GM23338 (cell line): ENCODE data around the gene EYS. TPM values are rescaled to one million over a fixed set of nuclear protein-coding genes. Genes with fewer than 3 reads are reported as not detected.
A peak's percentile ranks its signal among the peaks of the same experiment; 100 is the strongest.

Experiments
- ATAC-seq: fragments of 200-7000 bp; cut with Tn5 transposase; 3 replicates; pipeline ENCODE4 v1.9.1; 2020
- DNase-seq: peaks from one replicate; pipeline ENCODE4 v3.0.0-alpha.2; 2015; ENCODE audit warnings: low spot score
- H2AFZ ChIP-seq: fragments of 200-600 bp; sonication (generic); 2 replicates; pipeline ENCODE4 v1.8.0; 2016; ENCODE audit warnings: antibody characterized with exemption, mild to moderate bottlenecking, moderate library complexity
- H3F3A ChIP-seq: fragments of 200-600 bp; sonication (generic); replicated peaks from 2 replicates; pipeline ENCODE4 v1.8.0; 2017; ENCODE audit warnings: antibody characterized with exemption, mixed run types, low read depth
- H3K27ac ChIP-seq: fragments of 200-600 bp; sonication (generic); 2 replicates; pipeline ENCODE4 v1.6.1; 2016; ENCODE audit warnings: low read depth
- H3K27me3 ChIP-seq: fragments of 200-600 bp; sonication (generic); 2 replicates; pipeline ENCODE4 v1.8.0; 2016; ENCODE audit warnings: mild to moderate bottlenecking, mixed run types, moderate library complexity; ENCODE audit not compliant: insufficient read depth
- H3K36me3 ChIP-seq: fragments of 200-600 bp; sonication (generic); 2 replicates; pipeline ENCODE4 v1.8.0; 2016; ENCODE audit warnings: mild to moderate bottlenecking; ENCODE audit not compliant: insufficient read depth
- H3K4me1 ChIP-seq: fragments of 200-600 bp; sonication (generic); 2 replicates; pipeline ENCODE4 v1.8.0; 2016; ENCODE audit warnings: mild to moderate bottlenecking, moderate library complexity; ENCODE audit not compliant: insufficient read depth
- H3K4me2 ChIP-seq: fragments of 200-600 bp; sonication (generic); 2 replicates; pipeline ENCODE4 v1.7.1; 2017; ENCODE audit warnings: mixed run types
- H3K4me3 ChIP-seq: fragments of 200-600 bp; sonication (generic); 2 replicates; pipeline ENCODE4 v1.6.1; 2016; ENCODE audit warnings: mixed run types
- H3K79me2 ChIP-seq: fragments of 200-600 bp; sonication (generic); replicated peaks from 2 replicates; pipeline ENCODE4 v1.8.0; 2017; ENCODE audit warnings: mild to moderate bottlenecking; ENCODE audit not compliant: insufficient read depth
- H3K9me2 ChIP-seq: fragments of 200-600 bp; sonication (generic); 2 replicates; pipeline ENCODE4 v1.8.0; 2017; ENCODE audit not compliant: insufficient read depth
- H4K20me1 ChIP-seq: fragments of 200-600 bp; sonication (generic); replicated peaks from 2 replicates; pipeline ENCODE4 v1.8.0; 2017; ENCODE audit warnings: mild to moderate bottlenecking; ENCODE audit not compliant: insufficient read depth
- H3K27ac Mint-ChIP-seq: 2 replicates; pipeline ENCODE4 v1.8.0; 2020; ENCODE audit warnings: inconsistent platforms, mild to moderate bottlenecking, moderate library complexity, mixed read lengths
- H3K27me3 Mint-ChIP-seq: 3 replicates; pipeline ENCODE4 v1.8.0; 2022; ENCODE audit warnings: low read depth, mild to moderate bottlenecking, moderate library complexity, mixed read lengths, inconsistent platforms; ENCODE audit not compliant: insufficient read depth, poor library complexity
- H3K36me3 Mint-ChIP-seq: 3 replicates; pipeline ENCODE4 v1.8.0; 2021; ENCODE audit warnings: low read depth, mild to moderate bottlenecking, inconsistent platforms, moderate library complexity, mixed read lengths
- H3K4me1 Mint-ChIP-seq: 3 replicates; pipeline ENCODE4 v1.8.0; 2020; ENCODE audit warnings: mild to moderate bottlenecking, inconsistent platforms, mixed read lengths
- H3K4me3 Mint-ChIP-seq: 3 replicates; pipeline ENCODE4 v1.8.0; 2021; ENCODE audit warnings: moderate library complexity, mild to moderate bottlenecking, inconsistent platforms, mixed read lengths
- H3K9me3 Mint-ChIP-seq: 3 replicates; pipeline ENCODE4 v1.8.0; 2020; ENCODE audit warnings: moderate library complexity, mild to moderate bottlenecking, inconsistent platforms, mixed read lengths
- CREB1 ChIP-seq: fragments of 250-450 bp; sonication (Bioruptor Pico); IDR thresholded peaks from 2 replicates; pipeline ENCODE4 v1.5.0; 2020; ENCODE audit warnings: low read depth, mild to moderate bottlenecking, moderate library complexity
- EZH2phosphoT487 ChIP-seq: fragments of 200-600 bp; sonication (generic); IDR thresholded peaks from one replicate; pipeline ENCODE4 v1.8.1; 2018; ENCODE audit warnings: antibody characterized with exemption; ENCODE audit not compliant: unreplicated experiment
- JUNB ChIP-seq: IDR thresholded peaks from one replicate; pipeline ENCODE4 v1.6.1; 2016; ENCODE audit warnings: antibody characterized with exemption; ENCODE audit not compliant: unreplicated experiment
- NANOG ChIP-seq: IDR thresholded peaks from 2 replicates; pipeline ENCODE4 v1.6.1; 2016; ENCODE audit warnings: antibody characterized with exemption, borderline replicate concordance
- POLR2AphosphoS5 ChIP-seq: IDR thresholded peaks from 2 replicates; pipeline ENCODE4 v1.6.1; 2016; ENCODE audit warnings: antibody characterized with exemption, low read depth
- STAT1 ChIP-seq: IDR thresholded peaks from one replicate; pipeline ENCODE4 v1.6.1; 2016; ENCODE audit warnings: antibody characterized with exemption; ENCODE audit not compliant: unreplicated experiment
- ZNF114 ChIP-seq: fragments of 250-450 bp; sonication (Bioruptor Pico); IDR thresholded peaks from 2 replicates; pipeline ENCODE4 v1.5.0; 2020; ENCODE audit warnings: mild to moderate bottlenecking, moderate library complexity
- ZNF331 ChIP-seq: fragments of 250-450 bp; sonication (Bioruptor Pico); IDR thresholded peaks from 2 replicates; pipeline ENCODE4 v1.5.0; 2020; ENCODE audit warnings: low read depth, mild to moderate bottlenecking, moderate library complexity
- polyA plus RNA-seq: library from polyadenylated mRNA; unstranded; fragments of >200 nt; fragmentation: Nextera tagmentation; extraction: Ambion mirVana; gene quantifications from 2 replicates; pipeline ENCODE4 v1.2.1, GENCODE V29; 2016
- total RNA-seq: library from RNA; depleted of rRNA; stranded (reverse); fragments of >200 nt; shearing (Covaris generic); gene quantifications from 2 replicates; pipeline ENCODE4 v1.2.3, GENCODE V29; 2014
- TF ChIP-seq, protein P1 (sequence below): IDR thresholded peaks from one replicate; pipeline ENCODE4 v1.6.1; 2018; ENCODE audit warnings: antibody characterized with exemption; ENCODE audit not compliant: unreplicated experiment
- TF ChIP-seq, protein P2 (sequence below), 2 experiments: fragments of 200-600 bp in 1 of 2; sonication (generic) in 1 of 2; conservative IDR thresholded peaks; 2 replicates each; pipeline versions ENCODE4 v1.5.1 to v1.6.1; 2016 to 2017; ENCODE audit warnings: antibody characterized with exemption in 2 of 2, low read depth in 2 of 2, mild to moderate bottlenecking in 2 of 2, moderate library complexity in 1 of 2
- TF ChIP-seq, protein P3 (sequence below): IDR thresholded peaks from 2 replicates; pipeline ENCODE4 v1.6.1; 2016; ENCODE audit warnings: antibody characterized with exemption

Gene EYS
- total and polyA plus RNA-seq, 2 experiments from 2014 or later = 0.38 to 0.52 TPM

DNA sequence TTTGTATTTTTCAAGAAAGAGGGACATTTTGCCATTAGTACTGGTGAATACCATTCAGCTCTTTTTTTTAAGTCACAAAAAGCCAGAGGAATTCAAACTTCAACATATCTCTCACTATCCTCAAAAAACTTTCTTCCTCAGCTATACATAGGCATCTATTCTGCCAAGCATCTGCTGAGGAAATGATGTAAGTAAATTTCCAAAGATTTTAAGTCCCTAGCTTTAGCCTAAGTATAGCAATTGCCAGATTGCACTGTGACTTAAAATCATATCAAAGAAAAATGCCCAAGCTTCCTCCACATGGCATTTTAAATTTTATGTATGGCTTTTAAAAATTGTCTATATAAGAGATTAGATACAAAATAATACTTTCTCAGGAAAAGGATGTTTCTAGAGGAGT lies 237.4 kb downstream of the EYS start (continued):
- TF ChIP-seq ZNF114 (CRISPR knock-in tag) = no peak
- no peak for TF ChIP-seq NANOG
- no peak for TF ChIP-seq POLR2AphosphoS5

DNA sequence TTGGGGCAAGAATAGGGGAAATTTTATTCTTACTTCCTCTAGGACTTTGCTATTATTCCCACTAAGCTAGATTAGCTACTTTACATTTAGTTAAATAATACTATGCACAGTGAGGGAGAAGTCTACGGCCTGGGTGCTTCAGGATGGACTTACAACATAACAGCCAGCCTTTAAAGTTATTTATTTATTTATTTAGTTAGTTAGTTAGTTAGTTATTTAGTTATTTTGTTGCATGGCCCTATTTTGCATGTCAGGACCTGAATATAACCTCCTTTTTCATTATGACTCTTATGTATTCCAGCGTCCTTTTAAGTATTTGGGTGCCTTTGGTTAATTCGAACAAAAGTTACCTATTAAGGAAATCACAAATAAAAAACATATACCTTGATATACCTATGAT lies 238.7 kb downstream of the EYS start:
- no peak for ATAC-seq
- no peaks in the 10 kb centered on the region for H4K20me1 ChIP-seq

DNA sequence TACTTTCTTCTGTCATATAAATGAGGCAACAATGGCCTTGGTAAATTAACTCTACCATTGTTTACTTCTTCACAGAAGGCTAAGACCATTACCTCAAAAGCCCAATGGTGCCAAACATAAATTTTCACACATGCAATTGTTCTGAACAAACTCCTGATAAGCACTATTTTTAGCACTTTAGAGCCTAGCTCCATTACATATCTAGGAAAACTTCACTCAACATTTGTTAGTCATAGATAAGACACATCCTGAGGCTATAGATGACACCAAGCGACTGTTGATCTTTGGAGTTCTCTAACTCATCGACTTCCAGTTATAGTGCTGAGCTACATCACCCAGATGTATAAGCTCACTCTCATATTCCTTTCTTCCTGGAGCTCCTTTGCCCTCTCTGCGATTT lies 245.9 kb downstream of the EYS start:
- H3K79me2 ChIP-seq = no peaks in the 10 kb centered on the region
- no peak overlapping the region for H3K27ac ChIP-seq
- ATAC-seq (no peak), DNase-seq (no peak)
- no peak overlapping the region for H3K4me3 ChIP-seq
- H3K4me1 ChIP-seq = no peaks in the 10 kb centered on the region
- H3K36me3 ChIP-seq = no peaks in the 10 kb centered on the region
- Mint-ChIP-seq H3K4me1 (no peaks in the 10 kb centered on the region), H3K9me3 (peaks cover 15% of the 10 kb centered on the region), H3K36me3 (no peaks in the 10 kb centered on the region), H3K27ac (no peak overlapping the region), H3K27me3 (no peaks in the 10 kb centered on the region), H3K4me3 (no peak overlapping the region)
- no peaks in the 10 kb centered on the region for H3F3A ChIP-seq
- no peaks in the 10 kb centered on the region for H3K27me3 ChIP-seq
- H2AFZ ChIP-seq = peak overlapping the region; percentile 41; the same call in 1 of the 2 replicates
- no peaks in the 10 kb centered on the region for H4K20me1 ChIP-seq
- H3K4me2 ChIP-seq = no peak overlapping the region
- no peaks in the 10 kb centered on the region for H3K9me2 ChIP-seq
- TF ChIP-seq, protein P1, sequence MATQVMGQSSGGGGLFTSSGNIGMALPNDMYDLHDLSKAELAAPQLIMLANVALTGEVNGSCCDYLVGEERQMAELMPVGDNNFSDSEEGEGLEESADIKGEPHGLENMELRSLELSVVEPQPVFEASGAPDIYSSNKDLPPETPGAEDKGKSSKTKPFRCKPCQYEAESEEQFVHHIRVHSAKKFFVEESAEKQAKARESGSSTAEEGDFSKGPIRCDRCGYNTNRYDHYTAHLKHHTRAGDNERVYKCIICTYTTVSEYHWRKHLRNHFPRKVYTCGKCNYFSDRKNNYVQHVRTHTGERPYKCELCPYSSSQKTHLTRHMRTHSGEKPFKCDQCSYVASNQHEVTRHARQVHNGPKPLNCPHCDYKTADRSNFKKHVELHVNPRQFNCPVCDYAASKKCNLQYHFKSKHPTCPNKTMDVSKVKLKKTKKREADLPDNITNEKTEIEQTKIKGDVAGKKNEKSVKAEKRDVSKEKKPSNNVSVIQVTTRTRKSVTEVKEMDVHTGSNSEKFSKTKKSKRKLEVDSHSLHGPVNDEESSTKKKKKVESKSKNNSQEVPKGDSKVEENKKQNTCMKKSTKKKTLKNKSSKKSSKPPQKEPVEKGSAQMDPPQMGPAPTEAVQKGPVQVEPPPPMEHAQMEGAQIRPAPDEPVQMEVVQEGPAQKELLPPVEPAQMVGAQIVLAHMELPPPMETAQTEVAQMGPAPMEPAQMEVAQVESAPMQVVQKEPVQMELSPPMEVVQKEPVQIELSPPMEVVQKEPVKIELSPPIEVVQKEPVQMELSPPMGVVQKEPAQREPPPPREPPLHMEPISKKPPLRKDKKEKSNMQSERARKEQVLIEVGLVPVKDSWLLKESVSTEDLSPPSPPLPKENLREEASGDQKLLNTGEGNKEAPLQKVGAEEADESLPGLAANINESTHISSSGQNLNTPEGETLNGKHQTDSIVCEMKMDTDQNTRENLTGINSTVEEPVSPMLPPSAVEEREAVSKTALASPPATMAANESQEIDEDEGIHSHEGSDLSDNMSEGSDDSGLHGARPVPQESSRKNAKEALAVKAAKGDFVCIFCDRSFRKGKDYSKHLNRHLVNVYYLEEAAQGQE = no peak
- no peak for TF ChIP-seq JUNB
- TF ChIP-seq ZNF114 (CRISPR knock-in tag) = no peak
- no peak for TF ChIP-seq CREB1 (CRISPR knock-in tag)
- TF ChIP-seq, protein P2, sequence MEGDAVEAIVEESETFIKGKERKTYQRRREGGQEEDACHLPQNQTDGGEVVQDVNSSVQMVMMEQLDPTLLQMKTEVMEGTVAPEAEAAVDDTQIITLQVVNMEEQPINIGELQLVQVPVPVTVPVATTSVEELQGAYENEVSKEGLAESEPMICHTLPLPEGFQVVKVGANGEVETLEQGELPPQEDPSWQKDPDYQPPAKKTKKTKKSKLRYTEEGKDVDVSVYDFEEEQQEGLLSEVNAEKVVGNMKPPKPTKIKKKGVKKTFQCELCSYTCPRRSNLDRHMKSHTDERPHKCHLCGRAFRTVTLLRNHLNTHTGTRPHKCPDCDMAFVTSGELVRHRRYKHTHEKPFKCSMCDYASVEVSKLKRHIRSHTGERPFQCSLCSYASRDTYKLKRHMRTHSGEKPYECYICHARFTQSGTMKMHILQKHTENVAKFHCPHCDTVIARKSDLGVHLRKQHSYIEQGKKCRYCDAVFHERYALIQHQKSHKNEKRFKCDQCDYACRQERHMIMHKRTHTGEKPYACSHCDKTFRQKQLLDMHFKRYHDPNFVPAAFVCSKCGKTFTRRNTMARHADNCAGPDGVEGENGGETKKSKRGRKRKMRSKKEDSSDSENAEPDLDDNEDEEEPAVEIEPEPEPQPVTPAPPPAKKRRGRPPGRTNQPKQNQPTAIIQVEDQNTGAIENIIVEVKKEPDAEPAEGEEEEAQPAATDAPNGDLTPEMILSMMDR (conservative IDR thresholded peaks at IDR 0.05; ENCODE audit: low read depth in 2 of 2) = no peak
- TF ChIP-seq STAT1 = no peak
- TF ChIP-seq ZNF331 (CRISPR knock-in tag) = no peak
- TF ChIP-seq, protein P3, sequence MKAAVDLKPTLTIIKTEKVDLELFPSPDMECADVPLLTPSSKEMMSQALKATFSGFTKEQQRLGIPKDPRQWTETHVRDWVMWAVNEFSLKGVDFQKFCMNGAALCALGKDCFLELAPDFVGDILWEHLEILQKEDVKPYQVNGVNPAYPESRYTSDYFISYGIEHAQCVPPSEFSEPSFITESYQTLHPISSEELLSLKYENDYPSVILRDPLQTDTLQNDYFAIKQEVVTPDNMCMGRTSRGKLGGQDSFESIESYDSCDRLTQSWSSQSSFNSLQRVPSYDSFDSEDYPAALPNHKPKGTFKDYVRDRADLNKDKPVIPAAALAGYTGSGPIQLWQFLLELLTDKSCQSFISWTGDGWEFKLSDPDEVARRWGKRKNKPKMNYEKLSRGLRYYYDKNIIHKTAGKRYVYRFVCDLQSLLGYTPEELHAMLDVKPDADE = no peak
- no peak for TF ChIP-seq NANOG
- no peak for TF ChIP-seq POLR2AphosphoS5
- TF ChIP-seq EZH2phosphoT487 = no peak

More for the DNA sequence above, 238.7 kb downstream of the EYS start:
- H3K27ac ChIP-seq = no peak overlapping the region
- no peak overlapping the region for H3K4me3 Mint-ChIP-seq
- no peaks in the 10 kb centered on the region for H3K36me3 Mint-ChIP-seq
- no peak for TF ChIP-seq NANOG
- TF ChIP-seq, protein P2 (conservative IDR thresholded peaks at IDR 0.05; ENCODE audit: low read depth in 2 of 2) = no peak
- H3F3A ChIP-seq = no peaks in the 10 kb centered on the region
- H3K4me2 ChIP-seq = no peak overlapping the region
- H3K27me3 ChIP-seq = no peaks in the 10 kb centered on the region
- no peaks in the 10 kb centered on the region for H3K4me1 ChIP-seq
- H2AFZ ChIP-seq = no peak overlapping the region
- no peak overlapping the region for H3K27ac Mint-ChIP-seq
- H3K4me3 ChIP-seq = no peak overlapping the region
- no peaks in the 10 kb centered on the region for H3K9me2 ChIP-seq
- DNase-seq = no peak
- H3K4me1 Mint-ChIP-seq = no peaks in the 10 kb centered on the region
- no peaks in the 10 kb centered on the region for H3K36me3 ChIP-seq
- no peaks in the 10 kb centered on the region for H3K27me3 Mint-ChIP-seq
- no peaks in the 10 kb centered on the region for H3K79me2 ChIP-seq
- peaks cover 7% of the 10 kb centered on the region for H3K9me3 Mint-ChIP-seq
